NCI-H748 (cell line): ENCODE results near the gene QSOX1.

Experiments used
- DNase-seq: peaks from one replicate; lab custom pipeline; 2025; ENCODE audit not compliant: unreplicated experiment; lab: John Stamatoyannopoulos, UW

Gene QSOX1

DNA sequence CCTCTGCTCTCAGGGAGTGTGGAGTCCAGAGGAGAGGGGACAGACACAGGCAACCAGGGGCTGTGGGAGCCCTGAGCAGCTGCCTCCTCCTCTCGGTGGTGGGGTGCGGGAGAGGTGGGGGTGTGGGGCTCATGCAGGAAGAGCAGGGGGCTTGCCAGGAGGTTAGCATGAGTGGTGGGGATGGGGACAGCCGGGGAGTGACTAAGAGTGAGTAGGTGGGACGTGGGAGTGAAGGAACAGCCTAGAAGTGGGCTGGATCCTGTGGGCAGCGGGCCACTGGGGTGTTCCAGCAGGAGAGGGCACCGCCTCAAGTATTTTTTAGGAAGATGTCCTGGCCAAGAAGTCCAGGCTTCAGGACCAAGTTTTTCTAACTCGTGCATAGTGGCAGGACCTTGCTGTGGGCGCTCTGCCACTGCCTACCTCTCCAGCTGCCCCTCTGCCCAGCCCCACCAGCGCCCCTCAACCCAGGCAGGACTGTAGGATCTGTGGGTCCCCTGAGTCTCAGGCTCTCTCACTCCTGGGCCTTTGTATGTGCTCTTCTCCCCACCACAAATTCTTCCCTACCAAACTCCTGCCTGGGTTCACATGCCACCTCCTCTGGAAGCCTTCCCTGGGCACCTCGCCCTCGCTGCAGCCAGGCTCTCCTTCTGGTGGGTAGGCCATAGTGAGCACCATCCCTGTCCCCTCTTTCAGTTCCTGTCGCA is 56.6 kb downstream of the QSOX1 start:
- DNase-seq, result no peak

- no peak for DNase-seq
Measured at GRCh38 chr1:180211860-180212229, 57.2 kb downstream of the QSOX1 start.

DNA sequence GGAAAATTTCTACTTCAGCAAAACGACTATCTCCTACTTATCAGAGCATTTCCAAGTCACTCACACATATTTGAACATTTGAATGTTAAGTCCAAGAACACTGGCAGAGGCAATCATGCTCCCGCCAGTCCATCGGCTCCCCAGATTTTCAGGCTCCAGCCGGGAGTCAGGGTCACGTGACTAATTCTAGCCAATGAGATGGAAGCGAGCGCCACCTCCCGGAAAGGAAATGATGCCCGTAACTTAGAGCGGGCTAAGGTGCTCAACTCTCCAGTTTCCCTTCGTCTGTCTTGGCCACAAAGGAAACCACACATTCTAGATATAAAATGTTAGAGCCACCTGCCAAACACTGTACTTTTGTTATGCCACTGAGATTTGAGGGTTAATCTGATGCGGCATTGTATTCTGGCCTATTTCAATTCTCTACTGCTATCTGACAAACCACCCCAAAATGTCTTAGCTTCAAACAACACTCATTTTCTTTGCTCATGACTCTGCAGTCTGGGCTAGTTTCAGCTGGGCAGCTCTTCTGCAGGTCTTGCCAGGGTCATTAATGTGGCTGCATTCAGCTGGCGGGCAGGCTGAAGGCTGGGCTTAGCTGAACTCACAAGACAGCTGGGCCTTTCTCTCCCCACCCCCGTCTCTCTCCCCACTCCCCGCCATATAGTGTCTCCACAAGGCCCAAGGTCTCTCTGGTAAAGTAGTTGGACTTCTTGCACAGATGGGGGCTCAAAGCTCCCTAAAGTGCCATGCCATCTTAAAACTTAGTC is 58.9 kb downstream of the QSOX1 start:
- DNase-seq, result no peak

DNA sequence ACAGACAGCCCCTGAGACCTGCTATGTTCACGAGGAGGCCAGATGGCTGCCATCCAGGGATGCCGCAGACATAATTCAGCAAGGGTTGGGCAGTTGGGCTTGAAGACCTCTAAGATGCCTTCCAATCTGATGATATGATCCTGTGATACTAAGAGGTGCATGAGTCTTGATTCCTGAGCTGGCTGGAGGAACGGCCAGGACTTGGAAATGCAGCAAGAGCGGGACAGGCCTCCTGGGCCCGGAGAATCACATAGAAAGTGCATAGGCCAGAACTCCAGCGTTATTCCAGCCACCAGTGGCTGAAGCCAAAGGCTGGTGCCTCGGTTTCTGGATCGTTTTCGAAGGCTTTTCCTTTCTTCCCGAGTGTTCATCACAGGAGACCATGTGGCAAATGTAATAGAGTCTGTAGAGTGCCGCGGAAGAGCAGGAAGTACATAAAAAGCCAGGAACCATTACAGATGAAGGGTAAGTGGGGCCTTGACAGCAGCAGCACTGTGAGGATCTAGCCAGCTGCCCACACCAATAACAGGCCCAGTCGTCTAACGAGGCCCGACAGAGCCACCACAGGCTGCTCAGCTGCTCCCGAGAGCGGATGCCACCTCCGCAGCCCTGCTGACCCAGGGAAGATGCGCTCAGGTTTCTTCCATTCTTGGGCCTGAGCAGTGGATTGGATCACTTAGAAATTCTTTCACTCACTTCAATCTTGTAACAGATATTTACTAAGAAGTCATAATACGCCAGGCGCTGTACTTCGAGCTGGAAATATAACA is 61.4 kb downstream of the QSOX1 start:
- no peak for DNase-seq

DNA sequence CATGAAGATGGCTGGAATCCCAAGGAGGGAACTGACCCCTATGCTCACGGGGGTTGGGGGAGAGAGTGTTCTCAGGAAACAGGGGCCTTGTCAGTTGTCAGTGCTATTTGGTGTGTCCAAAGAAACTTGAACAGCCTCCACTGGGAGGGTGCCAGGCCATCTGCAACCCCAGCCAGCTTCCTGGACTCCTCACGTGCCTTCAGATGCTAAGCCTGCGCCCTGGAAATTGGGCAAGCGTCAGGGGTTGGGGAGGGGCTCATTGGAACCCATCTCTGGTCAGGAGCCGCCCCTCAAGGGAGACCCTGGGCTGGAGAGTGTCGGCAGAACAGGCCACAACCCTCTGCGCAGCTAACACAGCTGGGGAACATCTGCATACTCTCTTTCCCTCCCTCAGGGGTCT is 62.3 kb downstream of the QSOX1 start:
- no peak for DNase-seq

- no peak for DNase-seq
Measured at GRCh38 chr1:180218806-180219765, 64.4 kb downstream of the QSOX1 start.

GRCh38 chr1:180219776-180220175 is 65.1 kb downstream of the QSOX1 start:
- no peak for DNase-seq

DNA sequence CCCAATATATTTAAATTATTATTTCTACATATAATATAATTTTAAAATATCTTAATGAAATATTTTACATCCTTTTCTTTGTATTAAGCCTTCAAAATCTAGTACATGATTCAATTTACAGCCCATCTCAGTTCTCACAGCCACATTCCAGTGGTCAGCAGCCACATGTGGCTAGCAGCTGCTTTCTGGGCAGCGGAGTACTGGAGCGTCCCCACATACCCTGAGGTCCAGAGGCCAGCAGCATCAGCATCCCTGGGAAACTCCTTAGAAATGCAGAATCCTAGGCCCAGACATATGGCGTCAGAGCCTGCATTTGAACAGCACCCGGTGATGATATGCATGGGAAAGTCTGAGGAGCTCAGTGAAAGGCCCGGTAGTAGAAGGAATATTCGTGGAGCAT is 66.8 kb downstream of the QSOX1 start:
- no peak for DNase-seq

DNA sequence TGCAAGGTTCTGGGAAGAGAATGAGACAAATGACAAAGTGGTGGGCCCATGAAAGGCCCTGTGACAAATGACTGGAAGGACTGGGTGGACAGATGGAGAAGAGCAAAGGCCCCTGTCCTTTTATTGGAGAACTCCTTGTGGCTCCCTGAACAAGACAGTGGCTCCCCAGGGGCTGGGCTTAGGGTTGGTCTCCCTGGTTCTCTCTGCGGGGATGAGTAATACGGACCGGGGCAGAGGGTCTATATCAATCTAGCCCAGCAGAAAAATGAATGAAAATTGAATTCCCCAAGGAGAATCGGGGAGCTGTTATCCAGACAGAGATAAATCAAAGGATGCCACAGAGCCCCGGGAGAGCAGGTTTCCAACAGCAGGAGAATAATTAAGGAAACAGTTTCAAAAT is 70.2 kb downstream of the QSOX1 start:
- no peak for DNase-seq

DNA sequence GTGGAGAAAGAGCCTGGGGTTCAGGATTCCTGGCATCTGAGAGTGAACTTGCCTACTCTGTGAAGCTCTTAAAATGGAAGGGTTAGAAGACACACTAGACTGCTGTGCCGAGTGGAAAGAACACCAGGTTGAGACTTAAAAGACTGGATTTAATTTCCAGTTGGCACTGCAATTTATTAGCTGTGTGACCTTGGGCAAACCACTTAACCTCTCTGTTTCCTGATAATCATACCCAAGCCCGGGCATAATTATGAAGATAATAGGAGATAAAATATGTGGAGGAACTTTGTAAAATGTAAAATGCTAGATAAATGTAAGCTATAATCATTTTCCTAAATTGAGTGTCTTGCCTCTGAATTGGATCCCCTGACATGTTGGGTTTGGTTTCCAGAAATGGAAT is 70.7 kb downstream of the QSOX1 start:
- DNase-seq, result no peak

GRCh38 chr1:180227861-180228647 is 73.4 kb downstream of the QSOX1 start:
- DNase-seq, result no peak

DNA sequence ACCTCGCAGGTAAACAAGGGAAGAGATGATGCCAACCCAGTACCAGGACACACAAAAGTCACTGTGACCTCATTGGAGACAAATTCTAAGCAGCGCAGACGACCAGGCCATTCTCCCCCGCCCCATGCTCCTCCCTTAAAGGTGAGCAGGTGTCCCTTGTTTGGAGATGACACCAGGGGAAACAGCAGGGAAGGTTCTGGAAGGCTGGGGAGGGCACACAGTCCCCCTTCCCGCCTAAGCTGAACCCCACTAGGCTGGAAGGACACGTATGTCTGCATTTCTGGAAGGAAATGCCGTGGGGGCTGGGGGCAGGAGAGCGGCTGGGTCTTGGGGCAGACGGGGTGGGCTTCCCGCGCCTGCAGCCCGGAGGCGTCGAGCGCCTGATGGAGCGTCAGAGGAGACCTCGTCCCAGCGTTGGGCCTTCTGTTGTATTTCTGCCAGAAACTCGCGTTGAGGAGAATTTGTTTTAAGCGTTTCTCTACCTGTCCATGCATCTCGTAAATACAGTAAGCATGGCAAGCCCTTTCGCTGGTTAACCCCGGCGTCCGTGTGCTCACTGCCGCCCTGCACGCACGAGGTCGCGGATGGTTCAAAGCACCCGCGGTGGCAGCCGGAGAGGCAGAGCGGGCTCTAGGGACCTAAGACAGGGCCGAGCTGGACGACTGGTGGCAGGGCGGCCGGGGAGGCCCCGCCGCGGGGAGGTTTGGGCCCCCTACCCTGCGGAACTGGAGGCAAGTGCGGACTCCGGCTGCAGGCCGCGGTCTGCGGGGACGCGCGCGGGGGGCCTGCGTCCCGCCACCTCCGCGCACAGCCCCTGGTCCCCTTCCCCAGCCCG is 74.2 kb downstream of the QSOX1 start:
- peak; percentile 59 for DNase-seq

GRCh38 chr1:180229483-180230415 is 75.1 kb downstream of the QSOX1 start, which contains the start of gene LHX4:
TSS of gene LHX4 (plus strand) at chr1:180230264. CDS start at chr1:180230530, 266 bp downstream.
- peak; percentile 52 for DNase-seq

DNA sequence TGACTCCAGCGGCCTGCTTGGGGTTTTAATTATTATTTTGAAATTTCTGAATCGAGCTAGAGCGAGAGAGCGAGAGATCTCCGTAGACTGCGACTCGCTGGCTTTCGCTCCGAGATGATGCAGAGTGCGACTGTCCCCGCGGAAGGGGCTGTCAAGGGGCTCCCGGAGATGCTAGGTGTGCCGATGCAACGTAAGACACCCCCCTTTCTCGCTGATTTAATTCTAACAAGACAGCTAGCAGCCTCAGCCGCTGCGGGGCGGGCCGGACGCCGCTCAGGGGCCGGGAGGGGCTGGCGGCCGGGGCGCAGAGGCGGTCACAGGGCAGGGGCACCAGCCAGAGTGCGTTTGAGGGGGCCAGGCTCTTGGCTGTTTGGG is 75.7 kb downstream of the QSOX1 start:
- peak; percentile 52 for DNase-seq

GRCh38 chr1:180230791-180231505 is 76.3 kb downstream of the QSOX1 start:
- DNase-seq, result peak; percentile 29

DNA sequence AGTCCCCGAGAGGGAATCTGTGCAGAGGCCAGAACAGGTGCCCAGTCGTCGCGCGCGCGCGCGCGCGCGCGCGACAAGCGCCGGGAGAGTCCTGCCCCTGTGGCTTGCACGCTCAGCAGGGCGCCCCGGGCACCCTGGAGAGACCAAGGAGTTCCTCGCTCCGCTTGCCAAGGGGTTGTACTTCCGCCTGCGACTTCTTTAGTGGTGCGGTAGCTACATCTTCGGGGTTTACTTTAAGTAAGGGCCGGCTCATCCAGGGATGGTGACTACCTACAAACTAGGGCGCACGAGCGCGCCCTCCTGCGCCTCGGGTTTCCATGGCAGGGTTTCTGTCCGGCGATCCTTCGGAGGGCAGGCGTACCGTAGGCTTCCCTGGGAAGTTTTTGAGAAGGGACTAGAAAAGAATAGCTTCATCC is 76.8 kb downstream of the QSOX1 start:
- DNase-seq, result peak; percentile 59

GRCh38 chr1:180231936-180232335 is 77.3 kb downstream of the QSOX1 start:
- peak; percentile 8 for DNase-seq
